GM12873 (cell line): ENCODE data around the gene RAB26.

ENCODE experiments used
- CTCF ChIP-seq: IDR thresholded peaks from 2 replicates; pipeline ENCODE4 v1.5.1; 2012; ENCODE audit warnings: low read depth, mild to moderate bottlenecking, moderate library complexity, low read length, control low read depth; ENCODE audit not compliant: insufficient read depth; ENCODE audit errors: missing control alignments

RAB26 gene

DNA sequence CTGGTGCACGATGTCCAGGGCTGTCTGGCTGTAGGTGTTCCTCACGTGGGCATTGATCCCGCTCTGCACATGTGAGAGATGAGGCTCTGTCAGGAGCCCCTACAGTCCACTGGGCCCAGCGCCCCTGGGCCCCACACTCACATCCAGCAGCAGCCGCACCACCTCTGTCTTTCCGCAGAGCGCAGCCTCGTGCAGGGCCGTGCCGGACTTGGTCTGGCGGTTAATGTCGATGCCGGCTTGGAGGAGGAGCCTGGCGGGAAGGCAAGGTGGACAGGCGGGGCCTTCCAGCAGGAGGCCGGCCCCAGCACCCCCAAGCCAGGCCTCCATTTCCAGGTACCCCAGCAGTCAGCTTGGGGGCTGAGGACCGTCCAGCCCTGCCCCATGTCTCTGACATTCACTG is 38.8 kb downstream of the RAB26 start:
- no peak for TF ChIP-seq CTCF

- TF ChIP-seq CTCF, result no peak
Measured at GRCh38 chr16:2188395-2188794, 40.0 kb downstream of the RAB26 start.

GRCh38 chr16:2189252-2189893 is 40.9 kb downstream of the RAB26 start:
- TF ChIP-seq CTCF, result no peak

DNA sequence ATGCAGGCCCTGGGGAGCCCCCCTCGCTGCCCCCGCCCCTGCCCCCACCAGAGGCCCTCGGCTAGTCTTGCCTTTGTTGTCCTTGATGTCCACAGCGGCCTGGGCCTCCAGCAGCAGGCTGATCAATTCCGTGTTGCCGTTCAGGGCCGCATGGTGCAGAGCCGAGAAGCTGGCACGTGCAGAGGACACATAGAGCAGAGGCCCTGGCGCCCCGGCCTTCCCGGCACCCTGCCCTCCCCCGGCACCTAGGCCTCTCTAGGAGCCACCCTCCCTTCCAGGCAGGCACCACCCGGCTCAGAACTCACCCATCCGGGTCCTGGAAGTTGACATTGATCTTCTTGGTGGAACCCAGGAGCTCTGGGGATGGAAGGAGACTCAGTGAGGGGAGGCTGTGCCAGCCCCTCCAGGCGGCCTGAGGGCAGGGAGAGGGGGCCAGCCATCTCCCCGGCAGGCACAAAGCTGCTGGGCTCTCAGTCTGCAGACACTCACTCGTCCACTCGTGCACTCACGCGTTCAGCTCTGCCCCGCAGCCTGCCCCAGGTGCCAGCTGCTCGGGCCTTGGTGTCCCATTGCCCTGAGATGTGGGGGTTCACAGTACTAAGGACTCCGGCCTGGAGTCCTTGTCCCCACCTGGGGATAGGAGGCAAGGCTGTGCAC is 41.7 kb downstream of the RAB26 start:
- no peak for TF ChIP-seq CTCF

GRCh38 chr16:2190659-2191445 is 42.4 kb downstream of the RAB26 start:
- no peak for TF ChIP-seq CTCF

- TF ChIP-seq CTCF, result no peak
Measured at GRCh38 chr16:2191446-2191706, 43.0 kb downstream of the RAB26 start.

DNA sequence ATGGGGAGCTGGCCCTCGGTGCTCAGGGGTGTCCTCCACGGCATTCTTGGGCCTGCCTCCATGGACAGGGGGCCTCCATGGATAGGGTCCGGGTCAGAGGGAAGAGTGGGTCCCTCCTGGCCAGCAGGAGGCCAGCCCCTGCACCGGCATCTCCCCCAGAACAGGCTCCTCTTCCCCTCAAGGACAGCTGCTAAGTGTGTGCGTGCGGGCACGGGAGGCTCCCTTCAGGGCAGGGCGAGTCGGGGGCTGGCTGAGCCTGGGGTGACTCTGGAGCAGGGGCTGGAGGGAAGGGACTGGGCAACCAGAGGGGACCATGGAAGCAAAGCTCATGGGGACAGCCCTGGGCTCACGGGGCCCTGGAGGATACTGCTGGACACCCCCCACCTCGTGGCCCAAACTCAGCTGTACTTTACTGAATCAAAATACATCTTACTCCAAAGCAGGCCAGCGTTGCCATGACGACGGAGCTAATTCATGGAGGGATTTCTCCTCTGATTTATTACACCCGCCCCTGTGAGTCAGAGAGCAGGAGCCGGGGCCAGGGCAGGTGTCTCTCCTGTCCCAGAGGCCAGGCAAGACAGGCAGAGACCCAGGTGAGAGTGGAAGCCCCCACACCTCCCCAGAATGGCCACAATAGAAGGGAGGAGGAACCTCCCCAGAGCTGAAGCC is 45.9 kb downstream of the RAB26 start:
- TF ChIP-seq CTCF, result no peak
